ENCODE results near the gene THSD4.
A peak's percentile ranks its signal among the peaks of the same experiment; 100 is the strongest.

Gene THSD4

GRCh38 chr15:71784719-71785118 lies 669.4 kb downstream of the THSD4 start:
- DNase-seq (ENCODE audit: low read depth) = peak; percentile 8

GRCh38 chr15:71785996-71786395 lies 670.7 kb downstream of the THSD4 start:
- no peak for DNase-seq (ENCODE audit: low read depth)

- DNase-seq (ENCODE audit: low read depth) = no peak
These were observed 671.4 kb downstream of the THSD4 start for GRCh38 chr15:71786673-71787072.

GRCh38 chr15:71788646-71789579 lies 673.6 kb downstream of the THSD4 start:
- no peak for DNase-seq (ENCODE audit: low read depth)

GRCh38 chr15:71789616-71790015 lies 674.3 kb downstream of the THSD4 start:
- DNase-seq (ENCODE audit: low read depth) = no peak

GRCh38 chr15:71790081-71790480 lies 674.8 kb downstream of the THSD4 start:
- no peak for DNase-seq (ENCODE audit: low read depth)

GRCh38 chr15:71791975-71792374 lies 676.7 kb downstream of the THSD4 start:
- no peak for DNase-seq (ENCODE audit: low read depth)

GRCh38 chr15:71792521-71792920 lies 677.2 kb downstream of the THSD4 start:
- DNase-seq (ENCODE audit: low read depth) = no peak

- DNase-seq (ENCODE audit: low read depth) = no peak
These were observed 683.4 kb downstream of the THSD4 start for GRCh38 chr15:71798641-71799040.

GRCh38 chr15:71800190-71800589 lies 684.9 kb downstream of the THSD4 start:
- no peak for DNase-seq (ENCODE audit: low read depth)

- no peak for DNase-seq (ENCODE audit: low read depth)
These were observed 685.8 kb downstream of the THSD4 start for GRCh38 chr15:71800835-71801745.

GRCh38 chr15:71801935-71802655 lies 686.8 kb downstream of the THSD4 start:
- DNase-seq (ENCODE audit: low read depth) = no peak

- peak; percentile 20 for DNase-seq (ENCODE audit: low read depth)
These were observed 687.5 kb downstream of the THSD4 start for GRCh38 chr15:71802770-71803169.

- no peak for DNase-seq (ENCODE audit: low read depth)
These were observed 689.0 kb downstream of the THSD4 start for GRCh38 chr15:71804226-71804625.

GRCh38 chr15:71804695-71805470 lies 689.6 kb downstream of the THSD4 start:
- no peak for DNase-seq (ENCODE audit: low read depth)

GRCh38 chr15:71806452-71806931 lies 691.2 kb downstream of the THSD4 start:
- no peak for DNase-seq (ENCODE audit: low read depth)

GRCh38 chr15:71807125-71807629 lies 691.9 kb downstream of the THSD4 start:
- DNase-seq (ENCODE audit: low read depth) = no peak

GRCh38 chr15:71807691-71808091 lies 692.4 kb downstream of the THSD4 start:
- DNase-seq (ENCODE audit: low read depth) = no peak

- no peak for DNase-seq (ENCODE audit: low read depth)
These were observed 693.2 kb downstream of the THSD4 start for GRCh38 chr15:71808311-71809020.

GRCh38 chr15:71809346-71809745 lies 694.1 kb downstream of the THSD4 start:
- no peak for DNase-seq (ENCODE audit: low read depth)
